Common myeloid progenitor, CD34-positive (primary cell): ENCODE measurements around the gene GPRIN3.

Experiments
- CTCF ChIA-PET: fragments of 350-600 bp; sonication (Branson Sonifier 250); formaldehyde crosslinking; loops from one replicate; lab custom pipeline; 2021; ENCODE audit warnings: antibody characterized with exemption; lab: Charles Lee
- POLR2A ChIA-PET: fragments of 350-600 bp; sonication (Branson Sonifier 250); formaldehyde crosslinking; loops from one replicate; lab custom pipeline; 2021; ENCODE audit warnings: antibody characterized with exemption; lab: Charles Lee
- DNase-seq, 3 donors: peaks; one replicate each; pipeline versions ENCODE4 v3.0.0 to v3.0.0-alpha.2; 2013
- H3K27ac ChIP-seq, 2 experiments: 1 replicate in 1 of 2; 2 replicates in 1 of 2; pipeline ENCODE4 v1.7.0; 2013; ENCODE audit warnings: inconsistent platforms in 2 of 2, low read length in 2 of 2, mild to moderate bottlenecking in 2 of 2, low read depth in 1 of 2, moderate library complexity in 1 of 2; ENCODE audit not compliant: severe bottlenecking in 2 of 2, insufficient read depth in 1 of 2, poor library complexity in 1 of 2
- H3K27me3 ChIP-seq, 5 experiments: replicated peaks in 2 of 5; 1 replicate in 3 of 5; 2 replicates in 2 of 5; pipeline versions ENCODE4 v1.6.1 to v1.7.0; 2013; ENCODE audit warnings: low read length in 4 of 5, mild to moderate bottlenecking in 2 of 5, moderate library complexity in 2 of 5, inconsistent platforms in 1 of 5; ENCODE audit not compliant: insufficient read depth in 5 of 5, control insufficient read depth in 4 of 5
- H3K36me3 ChIP-seq, 4 experiments: 1 replicate in 2 of 4; 2 replicates in 2 of 4; pipeline versions ENCODE4 v1.6.1 to v1.7.0; 2013; ENCODE audit warnings: low read length in 3 of 4, control low read depth in 1 of 4, mild to moderate bottlenecking in 1 of 4; ENCODE audit not compliant: control insufficient read depth in 4 of 4, insufficient read depth in 4 of 4
- H3K4me1 ChIP-seq, 4 experiments: 1 replicate in 3 of 4; 2 replicates in 1 of 4; pipeline versions ENCODE4 v1.6.1 to v1.7.1; 2013; ENCODE audit warnings: low read length in 3 of 4, mild to moderate bottlenecking in 3 of 4, control low read depth in 1 of 4, inconsistent platforms in 1 of 4, moderate library complexity in 1 of 4; ENCODE audit not compliant: control insufficient read depth in 4 of 4, insufficient read depth in 4 of 4; ENCODE audit errors: control extremely low read depth in 1 of 4
- H3K4me3 ChIP-seq, 7 experiments: 1 replicate in 4 of 7; 2 replicates in 3 of 7; pipeline versions ENCODE4 v1.5.1 to v1.7.0; 2013; ENCODE audit warnings: mild to moderate bottlenecking in 7 of 7, low read length in 6 of 7, moderate library complexity in 6 of 7, inconsistent platforms in 2 of 7, low read depth in 2 of 7, control low read depth in 1 of 7; ENCODE audit not compliant: insufficient read depth in 4 of 7, control insufficient read depth in 1 of 7; ENCODE audit errors: extremely low read depth in 1 of 7
- H3K9me3 ChIP-seq, 5 experiments: 1 replicate in 4 of 5; 2 replicates in 1 of 5; pipeline versions ENCODE4 v1.6.1 to v1.7.1; 2013; ENCODE audit warnings: low read length in 4 of 5, mild to moderate bottlenecking in 2 of 5, inconsistent platforms in 1 of 5, low read depth in 1 of 5, moderate library complexity in 1 of 5; ENCODE audit not compliant: control insufficient read depth in 4 of 5, insufficient read depth in 2 of 5; ENCODE audit errors: control extremely low read depth in 1 of 5
- WGBS: methylation state at CpG from one replicate; pipeline ENCODE4 v1.1.5; 2013; ENCODE audit not compliant: insufficient coverage; 5-methylcytosine and 5-hydroxymethylcytosine counted together

The GPRIN3 gene

DNA sequence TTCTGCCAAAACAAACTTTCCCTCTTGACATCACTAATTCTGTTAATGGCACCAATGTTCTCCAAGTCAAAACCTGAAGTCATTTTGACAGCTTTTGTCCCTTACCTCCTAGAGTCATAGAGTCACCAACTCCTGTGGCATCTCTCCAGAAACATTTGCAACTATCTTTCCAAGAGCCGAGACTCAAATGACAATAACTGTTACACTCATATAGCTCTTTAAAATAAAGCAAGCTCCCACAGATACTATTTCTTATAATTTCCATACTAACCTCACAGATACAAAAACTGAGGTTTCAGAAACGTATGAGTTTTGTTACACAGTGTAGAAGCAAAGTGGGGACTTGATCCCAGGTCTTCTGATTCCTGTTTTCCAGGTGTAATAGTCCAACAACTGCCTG lies 18.3 kb downstream of the GPRIN3 start:
- POLR2A ChIA-PET: no interaction called here

GRCh38 chr4:89288430-89288829 lies 19.2 kb downstream of the GPRIN3 start:
- H3K27me3 ChIP-seq: peaks cover 0 to 2% (median 0%) of the 10 kb centered on the region in 5 experiments
- H3K27ac ChIP-seq: no peak overlapping the region
- no peak for DNase-seq
- H3K4me3 ChIP-seq: no peak overlapping the region
- H3K36me3 ChIP-seq: no peaks in the 10 kb centered on the region
- peaks cover 0 to 4% (median 1%) of the 10 kb centered on the region in 5 experiments for H3K9me3 ChIP-seq
- CTCF ChIA-PET: no interaction called here
- POLR2A ChIA-PET: no interaction called here
- WGBS: 100% methylated on average over 1 of the region's 2 CpGs
- H3K4me1 ChIP-seq: peaks cover 10 to 37% (median 21%) of the 10 kb centered on the region in 4 experiments

More for the DNA sequence above, 18.3 kb downstream of the GPRIN3 start:
- peaks cover 0 to 4% (median 1%) of the 10 kb centered on the region in 5 experiments for H3K9me3 ChIP-seq
- H3K27ac ChIP-seq: no peak overlapping the region
- H3K4me1 ChIP-seq: peaks cover 14 to 39% (median 26%) of the 10 kb centered on the region in 4 experiments
- CTCF ChIA-PET: interaction anchor here (0.9 kb wide), 1 partner anchor 25 kb away, joined by 3 read pairs; no protein-coding TSS in a partner anchor
- H3K27me3 ChIP-seq: peaks cover 0 to 2% (median 0%) of the 10 kb centered on the region in 5 experiments
- H3K36me3 ChIP-seq: no peaks in the 10 kb centered on the region
- DNase-seq: no peak
- WGBS: 90% methylated on average over 1 of the region's 2 CpGs
- no peak overlapping the region for H3K4me3 ChIP-seq

DNA sequence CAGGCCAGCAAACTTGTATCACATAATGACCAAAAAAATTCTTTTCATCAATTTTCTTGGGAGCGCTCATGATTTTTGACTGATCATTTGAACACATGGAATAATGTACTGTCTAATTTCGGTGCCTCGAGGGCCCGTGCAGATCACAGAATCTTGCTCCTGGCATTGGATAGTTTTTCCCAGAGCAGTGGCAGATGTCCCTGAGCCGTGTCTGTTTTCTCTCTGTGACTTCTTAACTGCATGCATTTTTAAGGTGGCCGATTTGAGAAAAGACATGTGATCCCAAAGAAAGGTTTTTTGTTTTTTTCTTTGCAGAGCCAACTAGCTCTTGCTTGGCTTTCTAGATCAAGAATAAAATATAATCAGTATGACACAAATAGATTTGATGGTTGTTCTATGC lies 19.7 kb downstream of the GPRIN3 start:
- POLR2A ChIA-PET: no interaction called here

GRCh38 chr4:89285745-89286144 lies 21.9 kb downstream of the GPRIN3 start:
- ChIA-PET CTCF (interaction anchor here (1.3 to 2.1 kb wide), 3 partner anchors 14 to 38 kb away, joined by 3 to 8 read pairs (median 8); no protein-coding TSS in a partner anchor), POLR2A (no interaction called here)
- Histone ChIP-seq H3K27ac (no peak overlapping the region), H3K36me3 (no peaks in the 10 kb centered on the region), H3K4me3 (peak overlapping the region in 3 of 7 experiments; percentile 12 to 20 (median 15)), H3K27me3 (peaks cover 0 to 2% (median 0%) of the 10 kb centered on the region in 5 experiments), H3K4me1 (peaks cover 3 to 30% (median 14%) of the 10 kb centered on the region in 4 experiments), H3K9me3 (no peaks in the 10 kb centered on the region)
- WGBS: 20% methylated on average over 1 of the region's 2 CpGs
- peak in 1 of 3 donors; percentile 36 for DNase-seq

More for the DNA sequence above, 19.7 kb downstream of the GPRIN3 start:
- Histone ChIP-seq H3K36me3 (no peaks in the 10 kb centered on the region), H3K4me3 (no peak overlapping the region), H3K27ac (no peak overlapping the region), H3K4me1 (peaks cover 5 to 32% (median 16%) of the 10 kb centered on the region in 4 experiments), H3K27me3 (peaks cover 0 to 2% (median 0%) of the 10 kb centered on the region in 5 experiments), H3K9me3 (peaks cover 0 to 4% (median 1%) of the 10 kb centered on the region in 5 experiments)
- WGBS: 91% methylated on average over 6 of the region's 6 CpGs
- CTCF ChIA-PET: no interaction called here
- no peak for DNase-seq

- no peak overlapping the region for H3K27ac ChIP-seq
- POLR2A ChIA-PET: no interaction called here
Observed at GRCh38 chr4:89284828-89285227, 22.8 kb downstream of the GPRIN3 start.

DNA sequence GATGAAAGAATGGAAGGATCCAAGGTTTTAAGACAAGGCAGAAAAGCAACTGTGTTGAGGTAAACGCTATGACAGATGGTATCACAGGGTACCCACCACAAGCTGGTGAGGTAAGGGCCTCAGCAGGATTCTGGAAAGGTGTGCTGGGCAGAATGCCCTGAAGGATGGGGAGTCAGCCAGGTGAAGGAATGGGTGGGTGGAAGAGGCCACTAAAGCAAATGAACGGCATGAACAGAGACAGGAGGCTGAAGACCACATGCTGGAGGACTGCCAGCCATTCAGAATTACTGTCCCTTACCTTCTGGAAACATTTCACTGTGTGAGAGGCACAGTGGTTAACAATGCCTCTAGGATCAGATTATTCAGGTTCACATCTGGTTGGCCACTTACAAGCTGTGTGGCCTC lies 23.6 kb downstream of the GPRIN3 start:
- Histone ChIP-seq H3K27me3 (no peaks in the 10 kb centered on the region), H3K4me3 (no peak overlapping the region), H3K9me3 (no peaks in the 10 kb centered on the region), H3K27ac (no peak overlapping the region), H3K4me1 (peaks cover 3 to 34% (median 17%) of the 10 kb centered on the region in 4 experiments), H3K36me3 (no peaks in the 10 kb centered on the region)
- ChIA-PET CTCF (interaction anchor here (0.6 to 1.3 kb wide), 4 partner anchors 14 to 75 kb away, joined by 3 to 5 read pairs (median 4); no protein-coding TSS in a partner anchor), POLR2A (no interaction called here)
- DNase-seq: no peak
- 94% methylated on average over 2 of the region's 2 CpGs for WGBS

More at GRCh38 chr4:89284828-89285227, 22.8 kb downstream of the GPRIN3 start:
- H3K4me3 ChIP-seq: no peak overlapping the region
- H3K27me3 ChIP-seq: peaks cover 0 to 1% (median 0%) of the 10 kb centered on the region in 5 experiments
- CTCF ChIA-PET: interaction anchor here (0.6 to 1.3 kb wide), 4 partner anchors 26 to 157 kb away, joined by 3 to 5 read pairs (median 3); no protein-coding TSS in a partner anchor
- no peaks in the 10 kb centered on the region for H3K36me3 ChIP-seq
- no peaks in the 10 kb centered on the region for H3K9me3 ChIP-seq
- DNase-seq: peak in 2 of 3 donors; percentile 69 to 82
- WGBS: no CpG with 5 or more reads among the region's 3 CpGs
- H3K4me1 ChIP-seq: peaks cover 3 to 30% (median 14%) of the 10 kb centered on the region in 4 experiments
